Progenitor cell of endocrine pancreas (in vitro differentiated cells): Measurements from ENCODE around the gene TPPP. TPM values are rescaled to one million over a fixed set of nuclear protein-coding genes. Genes with fewer than 3 reads are reported as not detected.
A peak's percentile ranks its signal among the peaks of the same experiment; 100 is the strongest.

Experiments used
- DNase-seq: peaks from one replicate; pipeline ENCODE4 v3.0.0; 2021; ENCODE audit warnings: low spot score; ENCODE audit not compliant: unreplicated experiment
- H3K27ac Mint-ChIP-seq: 2 replicates; pipeline ENCODE4 v1.8.0; 2021; ENCODE audit warnings: mild to moderate bottlenecking, moderate library complexity, mixed read lengths
- H3K27me3 Mint-ChIP-seq: 2 replicates; pipeline ENCODE4 v1.8.0; 2021; ENCODE audit warnings: mixed read lengths
- H3K36me3 Mint-ChIP-seq: 2 replicates; pipeline ENCODE4 v1.8.0; 2022; ENCODE audit warnings: mixed read lengths; ENCODE audit not compliant: insufficient read depth
- H3K4me1 Mint-ChIP-seq: 2 replicates; pipeline ENCODE4 v1.8.0; 2021; ENCODE audit warnings: low read depth, mixed read lengths
- H3K4me3 Mint-ChIP-seq: 2 replicates; pipeline ENCODE4 v1.8.0; 2021; ENCODE audit warnings: low read depth, mild to moderate bottlenecking, moderate library complexity, mixed read lengths
- H3K9me3 Mint-ChIP-seq: 2 replicates; pipeline ENCODE4 v1.8.0; 2021; ENCODE audit warnings: low read depth, mixed read lengths
- CTCF ChIP-seq: fragments of 200-600 bp; sonication (generic); IDR thresholded peaks from one replicate; pipeline ENCODE4 v1.5.0; 2021; ENCODE audit warnings: antibody characterized with exemption, mild to moderate bottlenecking; ENCODE audit not compliant: unreplicated experiment
- total RNA-seq: library from RNA; stranded (reverse); gene quantifications from 2 replicates; pipeline ENCODE4 v1.2.1, GENCODE V29; 2021

Gene TPPP
- total RNA-seq, 1 donor from 2014 or later = 2.9 TPM

DNA sequence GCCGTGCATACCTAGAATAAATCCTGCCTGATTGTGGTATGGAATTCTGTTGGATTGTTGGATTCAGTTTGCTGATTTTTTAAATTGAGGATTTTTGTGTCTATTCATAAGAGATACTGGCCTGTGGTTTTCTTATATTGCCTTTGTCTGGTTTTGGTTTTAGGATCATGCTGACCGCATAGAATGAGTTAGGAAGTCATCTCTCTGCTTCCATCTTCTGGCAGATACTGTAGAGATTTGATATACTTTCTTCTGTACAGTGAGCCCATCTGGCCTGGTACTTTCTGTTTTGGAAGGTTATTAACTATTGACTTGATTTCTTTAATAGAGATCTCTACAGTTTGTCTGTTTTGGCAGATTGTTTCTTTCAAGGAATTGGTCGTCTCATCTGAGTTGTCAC lies 66.3 kb downstream of the TPPP start:
- Mint-ChIP-seq H3K4me1 (peaks cover 2% of the 10 kb centered on the region), H3K27me3 (no peaks in the 10 kb centered on the region), H3K27ac (peak overlapping the region; percentile 3), H3K36me3 (peaks cover 16% of the 10 kb centered on the region), H3K4me3 (no peak overlapping the region), H3K9me3 (no peaks in the 10 kb centered on the region)
- TF ChIP-seq CTCF = no peak
- DNase-seq = no peak

DNA sequence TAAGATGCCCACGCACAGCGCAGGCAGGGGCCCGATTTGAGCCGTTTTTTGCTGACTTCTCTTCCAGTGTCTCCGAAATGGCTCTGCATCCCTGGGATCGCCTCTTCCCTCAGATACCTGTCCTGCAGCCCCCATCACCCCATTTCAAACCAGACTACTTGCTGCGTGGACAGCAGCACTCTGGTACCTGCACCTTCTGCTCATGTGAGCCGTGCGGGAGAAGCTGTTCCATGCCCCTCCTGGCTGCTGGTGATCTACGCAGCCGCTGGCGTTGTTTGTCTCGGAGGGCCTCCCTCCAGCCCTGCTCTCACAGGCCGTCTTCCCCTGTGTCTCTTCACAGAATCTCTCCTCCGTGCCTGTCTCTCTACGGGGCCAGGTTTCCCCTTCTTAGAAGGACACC lies 67.6 kb downstream of the TPPP start:
- Mint-ChIP-seq H3K27ac (no peak overlapping the region), H3K36me3 (peaks cover 16% of the 10 kb centered on the region), H3K4me3 (no peak overlapping the region), H3K4me1 (peaks cover 2% of the 10 kb centered on the region), H3K9me3 (no peaks in the 10 kb centered on the region), H3K27me3 (no peaks in the 10 kb centered on the region)
- no peak for DNase-seq
- no peak for TF ChIP-seq CTCF

GRCh38 chr5:624951-625230 lies 68.3 kb downstream of the TPPP start:
- Mint-ChIP-seq H3K27ac (no peak overlapping the region), H3K9me3 (no peaks in the 10 kb centered on the region), H3K4me3 (no peak overlapping the region), H3K27me3 (no peaks in the 10 kb centered on the region), H3K36me3 (peaks cover 16% of the 10 kb centered on the region), H3K4me1 (peaks cover 2% of the 10 kb centered on the region)
- TF ChIP-seq CTCF = no peak
- no peak for DNase-seq

DNA sequence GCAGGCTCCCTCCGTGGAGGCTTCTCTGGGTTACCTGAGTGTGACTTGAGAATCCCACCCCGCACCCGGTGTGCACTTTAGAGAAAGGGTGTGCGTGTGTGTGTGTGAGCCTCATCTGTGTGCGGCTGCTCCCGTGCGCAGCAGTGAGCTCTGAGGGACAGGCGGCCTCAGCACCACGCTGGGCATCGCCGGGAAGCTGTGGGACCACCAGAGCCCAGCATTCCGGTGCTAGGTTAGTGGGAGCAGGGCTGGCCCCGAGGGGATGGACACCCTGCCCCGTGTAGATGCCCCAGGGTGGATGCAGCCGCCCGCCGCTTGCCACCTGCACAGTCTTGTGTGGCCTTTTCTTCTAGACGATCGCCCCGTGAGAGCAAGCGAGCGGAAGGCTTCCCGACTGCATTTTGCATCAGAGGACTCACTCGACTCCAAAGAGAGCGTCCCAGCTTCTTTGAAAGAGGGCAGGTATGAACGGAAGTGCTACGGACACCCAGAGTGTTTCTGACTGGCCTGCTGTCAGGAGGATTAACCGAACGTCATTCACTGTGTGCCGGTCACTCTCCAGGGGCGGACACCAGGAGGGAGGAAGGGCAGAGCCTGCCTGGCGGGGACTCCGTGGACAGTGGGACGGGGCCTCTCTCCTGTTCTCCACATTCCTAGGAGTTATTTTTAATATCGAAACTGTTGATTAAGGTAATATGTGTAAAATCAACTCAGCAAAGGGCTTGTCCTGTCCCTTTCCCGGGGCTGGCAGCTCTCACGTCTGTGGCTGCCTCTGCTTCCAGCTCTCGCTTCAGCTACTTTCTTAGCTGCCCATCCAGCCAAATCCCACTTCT lies 68.8 kb downstream of the TPPP start:
- no peak for TF ChIP-seq CTCF
- Mint-ChIP-seq H3K27me3 (no peaks in the 10 kb centered on the region), H3K4me3 (no peak overlapping the region), H3K36me3 (peaks cover 16% of the 10 kb centered on the region), H3K27ac (no peak overlapping the region), H3K4me1 (peaks cover 2% of the 10 kb centered on the region), H3K9me3 (no peaks in the 10 kb centered on the region)
- no peak for DNase-seq

- no peaks in the 10 kb centered on the region for H3K9me3 Mint-ChIP-seq
- H3K36me3 Mint-ChIP-seq = peaks cover 14% of the 10 kb centered on the region
- DNase-seq = no peak
- no peak overlapping the region for H3K27ac Mint-ChIP-seq
- TF ChIP-seq CTCF = no peak
- H3K4me3 Mint-ChIP-seq = no peak overlapping the region
- no peaks in the 10 kb centered on the region for H3K4me1 Mint-ChIP-seq
- no peaks in the 10 kb centered on the region for H3K27me3 Mint-ChIP-seq
Observed at GRCh38 chr5:623531-623930, 69.6 kb downstream of the TPPP start.
